ENCODE results near the gene EREG. TPM values are rescaled to one million over a fixed set of nuclear protein-coding genes. Genes with fewer than 3 reads are reported as not detected.

The EREG gene
- total RNA-seq, 1 experiment from 2014 or later = 1.6 TPM

GRCh38 chr4:74344031-74344430, 20.9 kb upstream of the EREG start:
- DNase-seq (ENCODE audit: low read depth) = no peak

GRCh38 chr4:74353858-74354257, 11.1 kb upstream of the EREG start:
- DNase-seq (ENCODE audit: low read depth) = no peak

GRCh38 chr4:74357965-74358364, 7.0 kb upstream of the EREG start:
- DNase-seq (ENCODE audit: low read depth) = no peak

DNA sequence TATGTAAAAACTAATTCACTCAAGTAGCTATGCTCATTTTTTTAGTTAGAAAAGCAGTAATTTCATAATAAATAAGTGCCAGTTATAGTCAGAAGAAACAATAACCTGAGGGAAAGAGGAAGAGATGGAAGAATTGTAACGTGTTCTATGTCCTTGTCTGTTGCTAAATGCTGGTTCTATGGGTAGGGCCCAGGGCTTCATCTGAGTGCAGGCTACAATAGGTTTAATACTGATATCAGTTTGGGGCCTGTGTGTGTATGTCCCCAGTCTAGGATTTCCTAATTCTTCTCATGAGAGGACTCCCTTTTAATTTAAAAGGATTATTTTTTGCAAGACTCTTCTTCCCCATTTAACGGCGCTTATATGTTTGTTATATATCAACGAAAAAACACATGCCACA, 3.3 kb upstream of the EREG start:
- DNase-seq (ENCODE audit: low read depth) = no peak

- no peak for DNase-seq (ENCODE audit: low read depth)
Observed at GRCh38 chr4:74362347-74362746, 2.6 kb upstream of the EREG start.

- DNase-seq (ENCODE audit: low read depth) = no peak
Observed at GRCh38 chr4:74364256-74364651, 691 bp upstream of the EREG start.

- no peak for DNase-seq (ENCODE audit: low read depth)
Observed at GRCh38 chr4:74365761-74366160, 816 bp downstream of the EREG start.

DNA sequence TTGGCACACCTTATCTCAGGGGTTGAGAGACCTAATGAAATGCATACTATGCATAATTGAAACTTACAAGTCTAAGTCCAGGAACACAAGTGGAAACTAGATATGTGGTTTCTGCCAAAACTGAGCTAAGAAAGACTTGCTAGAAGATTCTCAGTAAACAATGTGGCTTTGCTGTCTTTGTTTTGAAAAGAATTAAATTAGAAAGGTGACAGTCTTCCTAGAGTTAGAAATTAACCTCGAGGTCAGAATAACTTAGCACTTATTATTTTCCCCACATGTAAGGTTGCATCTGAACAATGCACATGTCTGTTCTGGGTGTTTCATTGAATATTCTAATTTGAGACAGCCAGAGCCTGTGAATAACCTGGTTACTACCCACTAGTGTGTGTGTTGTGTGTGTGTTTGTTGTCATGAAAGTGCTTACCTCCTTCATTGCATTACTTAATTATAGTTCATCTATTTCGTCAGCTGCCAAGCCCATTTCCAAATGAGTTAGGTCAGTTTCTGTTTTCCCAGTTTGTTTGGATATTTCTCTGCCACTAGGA, 1.5 kb downstream of the EREG start:
- no peak for DNase-seq (ENCODE audit: low read depth)

GRCh38 chr4:74367656-74368290, 2.8 kb downstream of the EREG start:
- no peak for DNase-seq (ENCODE audit: low read depth)

DNA sequence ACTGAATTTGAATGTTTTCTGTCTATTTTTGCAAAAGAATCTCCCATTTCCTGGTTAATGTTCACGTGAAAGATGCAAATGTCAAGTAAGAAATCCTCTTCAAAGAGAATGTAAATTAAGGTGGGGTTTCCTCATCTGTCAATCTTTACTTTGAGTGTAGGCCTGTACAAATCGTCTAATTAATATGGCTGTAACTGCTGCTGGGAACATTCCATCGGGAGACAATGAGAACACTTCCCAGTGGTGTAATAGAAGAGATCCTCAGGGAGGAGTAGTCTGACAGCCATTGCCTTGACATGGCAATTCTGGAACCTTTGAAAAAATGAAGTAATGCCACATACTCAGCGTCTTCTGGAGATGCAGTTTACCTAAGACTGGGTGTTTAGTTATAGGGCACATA, 3.7 kb downstream of the EREG start:
- DNase-seq (ENCODE audit: low read depth) = no peak

DNA sequence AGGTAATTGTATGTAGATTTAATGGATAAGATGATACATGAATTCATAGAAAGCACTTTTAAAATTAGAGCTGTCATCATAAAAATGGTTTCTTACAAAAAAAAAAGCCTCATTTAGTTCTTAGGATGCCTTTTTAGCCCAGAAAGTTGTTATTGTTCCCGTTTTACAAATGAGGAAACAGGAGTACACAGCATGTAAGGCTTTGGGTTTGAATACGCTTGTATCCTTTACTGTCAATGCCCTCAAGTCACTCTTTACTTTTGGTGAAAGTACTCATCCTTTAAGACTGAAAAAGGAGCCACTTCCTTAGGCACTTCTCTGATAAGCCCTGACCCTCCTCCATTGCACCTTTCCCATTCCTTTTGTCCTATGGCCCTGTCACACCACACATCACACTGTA, 4.9 kb downstream of the EREG start:
- DNase-seq (ENCODE audit: low read depth) = no peak

GRCh38 chr4:74370912-74371311, 6.0 kb downstream of the EREG start:
- DNase-seq (ENCODE audit: low read depth) = peak; percentile 63

DNA sequence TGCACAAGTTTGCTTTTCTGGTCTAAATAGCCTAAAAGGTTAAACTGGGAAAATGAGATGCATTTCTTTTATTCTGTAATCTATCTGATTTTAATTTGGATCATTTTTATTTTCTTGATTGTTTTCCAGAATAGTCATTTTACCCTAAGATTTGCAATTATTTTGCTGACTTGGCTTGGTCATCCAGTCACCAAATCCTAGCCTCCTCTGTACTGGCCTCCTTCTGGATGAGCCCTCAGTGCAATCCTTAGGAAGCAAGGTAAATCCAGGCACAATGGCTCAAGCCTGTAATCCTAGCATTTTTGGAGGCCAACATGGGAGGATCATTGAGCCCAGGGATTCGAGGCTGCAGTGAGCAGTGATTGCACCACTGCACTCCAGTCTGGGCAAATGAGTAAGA, 9.2 kb downstream of the EREG start:
- DNase-seq (ENCODE audit: low read depth) = no peak

DNA sequence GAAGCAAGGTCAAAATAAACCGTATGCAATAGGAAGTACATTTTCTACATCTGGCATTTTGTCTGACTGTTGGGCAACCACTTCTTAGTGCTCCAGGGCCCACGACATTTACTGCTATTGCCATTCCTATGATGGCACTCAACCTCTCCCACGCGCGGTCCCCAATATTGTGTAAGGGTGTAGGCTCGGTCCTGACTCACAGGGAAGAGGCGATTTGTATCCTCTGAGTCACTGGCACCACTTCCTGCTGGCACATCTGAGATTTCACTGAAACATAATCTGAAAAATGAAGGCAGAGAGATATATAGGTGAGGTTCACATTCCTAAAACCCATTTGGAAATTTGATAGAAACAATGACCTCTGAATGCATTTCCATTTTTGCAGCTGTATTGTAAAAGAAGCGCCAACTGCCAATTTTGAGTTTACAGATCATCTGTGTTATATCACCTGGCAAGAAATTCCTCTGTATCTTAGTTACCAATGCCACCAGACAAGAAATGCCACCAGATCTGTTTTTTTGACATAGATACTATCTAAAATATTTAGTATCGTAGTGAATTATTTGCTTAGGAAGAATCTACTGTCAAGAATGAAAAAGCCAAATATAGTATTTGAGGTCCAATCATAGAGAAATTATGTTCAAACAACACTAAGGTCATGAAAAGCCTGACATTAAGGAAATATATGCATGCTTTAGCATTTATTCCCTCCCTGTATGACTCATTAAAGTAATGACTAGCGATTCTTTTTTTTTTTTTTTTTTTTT, 9.8 kb downstream of the EREG start:
- DNase-seq (ENCODE audit: low read depth) = peak; percentile 94

GRCh38 chr4:74375824-74376426, 11.0 kb downstream of the EREG start:
- no peak for DNase-seq (ENCODE audit: low read depth)

DNA sequence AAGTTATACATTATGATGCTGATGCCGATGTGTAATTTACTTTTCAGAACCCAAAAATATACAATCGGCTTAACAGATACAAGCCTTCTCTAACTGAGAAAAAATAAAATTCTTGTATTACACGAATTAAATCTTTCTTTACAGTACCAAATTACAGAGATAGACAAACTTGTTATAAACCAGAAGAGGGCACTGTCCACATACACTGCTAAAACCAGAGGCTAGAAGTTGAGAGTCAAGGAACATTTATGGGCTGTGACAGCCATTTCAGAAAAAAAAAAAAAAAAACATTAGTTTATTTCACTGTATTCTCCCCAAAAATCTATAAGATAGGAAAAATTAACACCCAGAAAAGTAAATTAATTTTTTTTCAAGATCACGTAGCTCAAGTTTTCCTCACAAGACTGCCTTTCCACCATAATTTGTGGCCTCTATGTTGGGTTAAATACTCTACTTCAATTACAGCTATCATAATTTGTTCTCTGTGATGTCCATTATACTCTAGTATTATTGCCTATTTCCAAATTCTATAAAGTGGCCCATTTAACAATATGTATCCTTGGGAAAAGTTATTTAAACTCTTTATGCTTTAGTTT, 12.0 kb downstream of the EREG start:
- peak; percentile 62 for DNase-seq (ENCODE audit: low read depth)

- no peak for DNase-seq (ENCODE audit: low read depth)
Observed at GRCh38 chr4:74377714-74378113, 12.8 kb downstream of the EREG start.

GRCh38 chr4:74378573-74378972, 13.6 kb downstream of the EREG start:
- DNase-seq (ENCODE audit: low read depth) = no peak

DNA sequence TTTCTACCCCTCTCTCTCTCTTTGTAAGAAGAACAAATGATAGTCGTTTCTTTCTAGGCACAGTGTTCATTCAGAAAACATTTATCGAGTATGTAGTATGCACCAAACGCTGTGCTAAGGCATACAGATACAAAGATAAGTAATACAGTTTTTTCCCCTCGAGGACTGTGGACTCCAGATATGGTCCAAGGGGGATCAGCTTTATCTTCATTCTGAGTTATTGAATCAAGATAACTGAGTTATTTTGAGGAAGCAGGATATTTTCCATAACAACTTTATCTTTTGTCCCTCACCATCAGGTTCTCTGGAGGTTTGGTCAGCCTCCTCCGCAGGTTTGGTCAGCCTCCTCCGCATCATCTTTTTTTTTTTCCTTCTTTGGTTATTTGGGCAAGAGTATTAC, 15.0 kb downstream of the EREG start:
- DNase-seq (ENCODE audit: low read depth) = no peak

DNA sequence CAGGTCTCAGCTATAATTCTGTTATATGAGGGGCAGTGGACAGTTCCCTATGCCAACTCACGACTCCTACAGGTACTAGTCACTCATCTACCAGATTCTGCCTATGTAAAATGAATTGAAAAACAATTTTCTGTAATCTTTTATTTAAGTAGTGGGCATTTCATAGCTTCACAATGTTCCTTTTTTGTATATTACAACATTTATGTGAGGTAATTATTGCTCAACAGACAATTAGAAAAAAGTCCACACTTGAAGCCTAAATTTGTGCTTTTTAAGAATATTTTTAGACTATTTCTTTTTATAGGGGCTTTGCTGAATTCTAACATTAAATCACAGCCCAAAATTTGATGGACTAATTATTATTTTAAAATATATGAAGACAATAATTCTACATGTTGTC, 20.4 kb downstream of the EREG start:
- DNase-seq (ENCODE audit: low read depth) = no peak

- DNase-seq (ENCODE audit: low read depth) = no peak
Observed at GRCh38 chr4:74386159-74386558, 21.2 kb downstream of the EREG start.

DNA sequence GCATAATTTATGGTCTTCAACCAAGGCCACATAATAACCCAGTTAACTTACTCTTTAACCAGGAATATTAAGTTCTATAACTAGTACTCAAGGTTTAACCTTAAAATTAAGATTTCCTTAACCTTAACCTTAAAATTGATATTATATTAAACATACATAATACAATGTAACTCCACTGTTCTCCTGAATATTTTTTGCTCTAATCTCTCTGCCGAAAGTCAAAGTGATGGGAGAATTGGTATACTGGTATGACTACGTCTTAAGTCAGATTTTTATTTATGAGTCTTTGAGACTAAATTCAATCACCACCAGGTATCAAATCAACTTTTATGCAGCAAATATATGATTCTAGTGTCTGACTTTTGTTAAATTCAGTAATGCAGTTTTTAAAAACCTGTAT, 22.8 kb downstream of the EREG start:
- no peak for DNase-seq (ENCODE audit: low read depth)

- no peak for DNase-seq (ENCODE audit: low read depth)
Observed at GRCh38 chr4:74389494-74389893, 24.5 kb downstream of the EREG start.
